ENCODE measurements around the gene UBALD2.
"Not testable (repeated sequence)": the region's sequence is repeated elsewhere in the genome, so short reads cannot be mapped to it uniquely, and the experiment has no call there.

UBALD2 gene

GRCh38 chr17:76223802-76224201 lies 41.3 kb upstream of the UBALD2 start:
- Histone ChIP-seq H3K9me2 (replicated peaks; ENCODE audit: control insufficient read depth, low read length) (no peaks in the 10 kb centered on the region), H3F3A (ENCODE audit: control insufficient read depth, insufficient read depth) (no peaks in the 10 kb centered on the region; the same call in 1 of the 2 replicates), H3K27me3 (ENCODE audit: control insufficient read depth, low read length) (peaks cover 3% of the 10 kb centered on the region; the same call in 1 of the 2 replicates), H3K4me1 (ENCODE audit: control insufficient read depth, low read length) (no peaks in the 10 kb centered on the region), H3K4me3 (ENCODE audit: low read length) (no peak overlapping the region), H3K79me2 (ENCODE audit: control insufficient read depth, low read length) (no peaks in the 10 kb centered on the region), H3K27ac (ENCODE audit: low read depth, low read length) (no peak overlapping the region), H3K9me3 (ENCODE audit: control insufficient read depth, insufficient read depth, low read length) (no peaks in the 10 kb centered on the region), H4K20me1 (ENCODE audit: control insufficient read depth, insufficient read depth, low read depth, low read length) (no peaks in the 10 kb centered on the region), H3K36me3 (ENCODE audit: control insufficient read depth, low read length) (no peaks in the 10 kb centered on the region), H3K4me2 (ENCODE audit: low read length) (no peak overlapping the region)
- no peak for TF ChIP-seq CTCF (IDR thresholded peaks at IDR 0.05; ENCODE audit: low read depth, low read length, poor library complexity, severe bottlenecking)
- no peak for TF ChIP-seq EZH2phosphoT487 (IDR thresholded peaks at IDR 0.05; ENCODE audit: borderline replicate concordance, low read length)

- not testable (repeated sequence) for H3F3A ChIP-seq (ENCODE audit: control insufficient read depth, insufficient read depth); H4K20me1 ChIP-seq (ENCODE audit: control insufficient read depth, insufficient read depth, low read depth, low read length); H3K9me3 ChIP-seq (ENCODE audit: control insufficient read depth, insufficient read depth, low read length); H3K4me3 ChIP-seq (ENCODE audit: low read length); H3K9me2 ChIP-seq (replicated peaks; ENCODE audit: control insufficient read depth, low read length); H3K36me3 ChIP-seq (ENCODE audit: control insufficient read depth, low read length); H3K79me2 ChIP-seq (ENCODE audit: control insufficient read depth, low read length); H3K4me2 ChIP-seq (ENCODE audit: low read length); H3K27ac ChIP-seq (ENCODE audit: low read depth, low read length); H3K4me1 ChIP-seq (ENCODE audit: control insufficient read depth, low read length)
- H3K27me3 ChIP-seq (ENCODE audit: control insufficient read depth, low read length), result peaks cover 13% of the 10 kb centered on the region
Observed at GRCh38 chr17:76225373-76226086, 39.6 kb upstream of the UBALD2 start.

GRCh38 chr17:76226749-76227148 lies 38.4 kb upstream of the UBALD2 start:
- not testable (repeated sequence) for H3K4me3 ChIP-seq (ENCODE audit: low read length); H4K20me1 ChIP-seq (ENCODE audit: control insufficient read depth, insufficient read depth, low read depth, low read length); H3K4me2 ChIP-seq (ENCODE audit: low read length); H3K9me3 ChIP-seq (ENCODE audit: control insufficient read depth, insufficient read depth, low read length); H3K9me2 ChIP-seq (replicated peaks; ENCODE audit: control insufficient read depth, low read length); H3F3A ChIP-seq (ENCODE audit: control insufficient read depth, insufficient read depth); H3K79me2 ChIP-seq (ENCODE audit: control insufficient read depth, low read length); H3K36me3 ChIP-seq (ENCODE audit: control insufficient read depth, low read length); H3K4me1 ChIP-seq (ENCODE audit: control insufficient read depth, low read length); H3K27ac ChIP-seq (ENCODE audit: low read depth, low read length)
- H3K27me3 ChIP-seq (ENCODE audit: control insufficient read depth, low read length), result peaks cover 13% of the 10 kb centered on the region

GRCh38 chr17:76232342-76232741 lies 32.8 kb upstream of the UBALD2 start:
- Histone ChIP-seq H3K36me3 (ENCODE audit: control insufficient read depth, low read length) (no peaks in the 10 kb centered on the region), H3K4me3 (ENCODE audit: low read length) (no peak overlapping the region), H3K4me2 (ENCODE audit: low read length) (no peak overlapping the region), H3K79me2 (ENCODE audit: control insufficient read depth, low read length) (no peaks in the 10 kb centered on the region), H3K27ac (ENCODE audit: low read depth, low read length) (no peak overlapping the region), H3K9me2 (replicated peaks; ENCODE audit: control insufficient read depth, low read length) (no peaks in the 10 kb centered on the region), H4K20me1 (ENCODE audit: control insufficient read depth, insufficient read depth, low read depth, low read length) (no peaks in the 10 kb centered on the region), H3K9me3 (ENCODE audit: control insufficient read depth, insufficient read depth, low read length) (no peaks in the 10 kb centered on the region), H3K27me3 (ENCODE audit: control insufficient read depth, low read length) (peaks cover 25% of the 10 kb centered on the region), H3K4me1 (ENCODE audit: control insufficient read depth, low read length) (no peaks in the 10 kb centered on the region), H3F3A (ENCODE audit: control insufficient read depth, insufficient read depth) (no peaks in the 10 kb centered on the region)
- TF ChIP-seq EZH2phosphoT487 (IDR thresholded peaks at IDR 0.05; ENCODE audit: borderline replicate concordance, low read length) (no peak), CTCF (IDR thresholded peaks at IDR 0.05; ENCODE audit: low read depth, low read length, poor library complexity, severe bottlenecking) (no peak)
